Measurements from ENCODE around the gene PATZ1. TPM values are rescaled to one million over a fixed set of nuclear protein-coding genes. Genes with fewer than 3 reads are reported as not detected.

Gene PATZ1
- total RNA-seq, 1 experiment from 2014 or later: 18.6 TPM

- H3K4me3 ChIP-seq (ENCODE audit: low read depth in 2 of 2, low read length in 2 of 2): no peak overlapping the region
- intact Hi-C loops (cut with micrococcal nuclease; ENCODE audit: unreplicated experiment): no loop called here
- in situ Hi-C loops (cut with HindIII; ENCODE audit: low pct_unique_long_range_greater_than_20kb, low sequenced_read_pairs): no loop called here
- H3K36me3 ChIP-seq (ENCODE audit: control insufficient read depth, insufficient read depth, low read length): no peaks in the 10 kb centered on the region
- TF ChIP-seq POLR2AphosphoS5 (IDR thresholded peaks at IDR 0.05; ENCODE audit: low read depth, low read length) (no peak), TCF7L2 (IDR thresholded peaks at IDR 0.05; ENCODE audit: low read depth, low read length) (no peak), SIN3A (IDR thresholded peaks at IDR 0.05; ENCODE audit: borderline replicate concordance, insufficient read depth, low read depth, low read length) (no peak), REST (IDR thresholded peaks at IDR 0.05; ENCODE audit: insufficient read depth in 1 of 2, low read depth in 2 of 2, low read length in 1 of 2) (no peak)
- TF ChIP-seq, protein P1, sequence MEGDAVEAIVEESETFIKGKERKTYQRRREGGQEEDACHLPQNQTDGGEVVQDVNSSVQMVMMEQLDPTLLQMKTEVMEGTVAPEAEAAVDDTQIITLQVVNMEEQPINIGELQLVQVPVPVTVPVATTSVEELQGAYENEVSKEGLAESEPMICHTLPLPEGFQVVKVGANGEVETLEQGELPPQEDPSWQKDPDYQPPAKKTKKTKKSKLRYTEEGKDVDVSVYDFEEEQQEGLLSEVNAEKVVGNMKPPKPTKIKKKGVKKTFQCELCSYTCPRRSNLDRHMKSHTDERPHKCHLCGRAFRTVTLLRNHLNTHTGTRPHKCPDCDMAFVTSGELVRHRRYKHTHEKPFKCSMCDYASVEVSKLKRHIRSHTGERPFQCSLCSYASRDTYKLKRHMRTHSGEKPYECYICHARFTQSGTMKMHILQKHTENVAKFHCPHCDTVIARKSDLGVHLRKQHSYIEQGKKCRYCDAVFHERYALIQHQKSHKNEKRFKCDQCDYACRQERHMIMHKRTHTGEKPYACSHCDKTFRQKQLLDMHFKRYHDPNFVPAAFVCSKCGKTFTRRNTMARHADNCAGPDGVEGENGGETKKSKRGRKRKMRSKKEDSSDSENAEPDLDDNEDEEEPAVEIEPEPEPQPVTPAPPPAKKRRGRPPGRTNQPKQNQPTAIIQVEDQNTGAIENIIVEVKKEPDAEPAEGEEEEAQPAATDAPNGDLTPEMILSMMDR (IDR thresholded peaks at IDR 0.05): no peak
- H3K27ac ChIP-seq (ENCODE audit: low read length): no peak overlapping the region
- H3K9me3 ChIP-seq (ENCODE audit: control insufficient read depth, insufficient read depth, low read depth, low read length): no peaks in the 10 kb centered on the region
- no peak for ATAC-seq
- BruUV-seq (replicated peaks): no TSS peak
- CTCF ChIA-PET: no interaction called here
- no peaks in the 10 kb centered on the region for H3K4me1 ChIP-seq (ENCODE audit: control insufficient read depth, insufficient read depth, low read length)
- POLR2A ChIA-PET: no interaction called here
- no peak for DNase-seq (ENCODE audit: low read depth, low spot score)
- H3K27me3 ChIP-seq (ENCODE audit: control insufficient read depth, insufficient read depth, low read length): no peaks in the 10 kb centered on the region
Observed at GRCh38 chr22:31329453-31330215, 16.5 kb downstream of the PATZ1 start.

DNA sequence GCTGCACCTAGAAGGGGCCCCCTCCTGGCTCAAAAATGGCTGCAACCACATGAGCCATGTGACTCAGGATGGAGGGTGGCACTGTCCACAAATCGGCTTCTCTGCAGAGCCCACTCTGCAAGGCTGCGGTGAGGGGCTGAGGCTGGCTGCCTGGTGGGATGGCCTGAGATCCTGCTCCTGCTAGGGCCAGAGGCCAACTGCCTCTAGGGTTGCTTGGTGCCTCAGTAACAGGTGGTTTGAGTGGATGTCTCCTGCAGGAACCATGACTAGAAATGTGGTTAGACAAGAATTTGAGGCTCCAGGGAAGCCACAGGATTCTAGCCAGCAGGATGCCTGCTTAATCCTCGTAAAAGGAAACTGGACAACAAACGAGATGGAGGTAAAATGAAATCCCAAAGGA lies 17.1 kb downstream of the PATZ1 start:
- POLR2A ChIA-PET: no interaction called here
- in situ Hi-C loops (cut with HindIII; ENCODE audit: low pct_unique_long_range_greater_than_20kb, low sequenced_read_pairs) (no loop called here), intact Hi-C loops (cut with micrococcal nuclease; ENCODE audit: unreplicated experiment) (no loop called here)
- BruUV-seq (replicated peaks): no TSS peak
- TF ChIP-seq, protein P1 (IDR thresholded peaks at IDR 0.05): no peak
- TF ChIP-seq REST (IDR thresholded peaks at IDR 0.05; ENCODE audit: insufficient read depth in 1 of 2, low read depth in 2 of 2, low read length in 1 of 2): no peak
- DNase-seq (ENCODE audit: low read depth, low spot score) (no peak), ATAC-seq (no peak)
- Histone ChIP-seq H3K4me1 (ENCODE audit: control insufficient read depth, insufficient read depth, low read length) (no peaks in the 10 kb centered on the region), H3K27me3 (ENCODE audit: control insufficient read depth, insufficient read depth, low read length) (no peaks in the 10 kb centered on the region), H3K36me3 (ENCODE audit: control insufficient read depth, insufficient read depth, low read length) (no peaks in the 10 kb centered on the region), H3K27ac (ENCODE audit: low read length) (no peak overlapping the region), H3K4me3 (ENCODE audit: low read depth in 2 of 2, low read length in 2 of 2) (no peak overlapping the region), H3K9me3 (ENCODE audit: control insufficient read depth, insufficient read depth, low read depth, low read length) (no peaks in the 10 kb centered on the region)
- CTCF ChIA-PET: no interaction called here

All from Panc1 (cell line).